ENCODE measurements around the gene SLFN14.
"Not testable (repeated sequence)": the region's sequence is repeated elsewhere in the genome, so short reads cannot be mapped to it uniquely, and the experiment has no call there.

SLFN14 gene

DNA sequence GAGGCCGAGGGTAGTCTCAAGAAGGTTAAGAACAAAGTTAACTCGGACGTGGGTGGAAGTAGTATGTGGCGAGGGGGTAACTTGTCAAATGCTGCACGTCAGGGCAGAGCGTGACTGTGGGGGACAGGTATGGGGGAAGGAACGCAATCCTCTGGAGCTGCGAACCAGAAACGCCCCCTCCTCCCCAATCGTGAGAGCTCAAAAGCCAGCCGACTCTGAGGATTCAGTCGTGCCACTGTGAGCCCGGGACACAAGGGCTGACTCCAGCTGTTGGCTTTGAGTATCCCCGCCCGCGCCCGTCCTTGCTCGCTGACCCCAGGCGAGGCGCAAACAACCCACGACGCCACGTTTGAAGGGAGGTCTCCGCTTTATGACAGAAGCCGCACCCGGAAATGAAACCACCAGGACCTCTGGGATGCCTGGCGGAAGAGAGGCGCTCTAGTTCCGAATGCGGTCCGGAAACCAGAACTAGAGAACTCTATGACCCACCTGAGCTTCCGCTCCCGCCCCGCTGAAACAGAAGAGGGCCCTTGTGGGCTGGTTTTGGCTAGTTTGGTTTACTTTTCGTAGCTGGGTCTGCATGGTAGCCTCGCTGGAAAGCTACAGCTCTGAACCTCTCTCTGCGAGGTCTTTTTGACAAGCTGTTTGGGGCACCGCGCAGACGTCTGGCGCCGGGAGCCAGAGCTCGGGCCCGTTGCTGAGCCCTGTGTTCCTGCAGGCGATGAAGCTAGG, 17.7 kb upstream of the SLFN14 start, which contains the start of gene PEX12:
PEX12 (minus strand) TSS at position 375 of the 732 bp plus-strand sequence. CDS start 550 bp downstream, outside the sequence.
- peak within 1 kb of the TSS; percentile 54 for H3K4me3 ChIP-seq (ENCODE audit: low read depth, low read length)
- TF ChIP-seq, protein P1, sequence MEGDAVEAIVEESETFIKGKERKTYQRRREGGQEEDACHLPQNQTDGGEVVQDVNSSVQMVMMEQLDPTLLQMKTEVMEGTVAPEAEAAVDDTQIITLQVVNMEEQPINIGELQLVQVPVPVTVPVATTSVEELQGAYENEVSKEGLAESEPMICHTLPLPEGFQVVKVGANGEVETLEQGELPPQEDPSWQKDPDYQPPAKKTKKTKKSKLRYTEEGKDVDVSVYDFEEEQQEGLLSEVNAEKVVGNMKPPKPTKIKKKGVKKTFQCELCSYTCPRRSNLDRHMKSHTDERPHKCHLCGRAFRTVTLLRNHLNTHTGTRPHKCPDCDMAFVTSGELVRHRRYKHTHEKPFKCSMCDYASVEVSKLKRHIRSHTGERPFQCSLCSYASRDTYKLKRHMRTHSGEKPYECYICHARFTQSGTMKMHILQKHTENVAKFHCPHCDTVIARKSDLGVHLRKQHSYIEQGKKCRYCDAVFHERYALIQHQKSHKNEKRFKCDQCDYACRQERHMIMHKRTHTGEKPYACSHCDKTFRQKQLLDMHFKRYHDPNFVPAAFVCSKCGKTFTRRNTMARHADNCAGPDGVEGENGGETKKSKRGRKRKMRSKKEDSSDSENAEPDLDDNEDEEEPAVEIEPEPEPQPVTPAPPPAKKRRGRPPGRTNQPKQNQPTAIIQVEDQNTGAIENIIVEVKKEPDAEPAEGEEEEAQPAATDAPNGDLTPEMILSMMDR (IDR thresholded peaks at IDR 0.05; ENCODE audit: borderline replicate concordance, insufficient read depth, low read depth, low read length): no peak

DNA sequence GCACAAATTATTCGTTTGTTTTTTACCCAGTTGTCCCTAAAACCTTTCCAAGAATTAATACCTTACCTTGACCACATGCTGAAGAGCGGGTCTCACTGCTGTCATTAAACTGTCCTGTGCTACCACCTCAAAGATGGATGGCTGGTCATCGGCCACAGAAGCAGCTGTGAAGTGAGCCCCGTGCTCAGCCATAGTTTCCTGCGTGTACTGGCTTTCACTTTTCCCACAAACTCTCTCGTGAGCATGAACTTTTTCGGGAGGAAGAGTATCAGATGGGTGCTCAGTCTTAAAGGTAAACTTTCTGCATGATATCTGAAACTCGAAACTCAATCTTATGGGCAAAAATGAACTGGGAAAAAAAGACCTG, 17.2 kb upstream of the SLFN14 start:
- H3K4me3 ChIP-seq (ENCODE audit: low read depth, low read length): peak overlapping the region; percentile 54
- TF ChIP-seq, protein P1 (IDR thresholded peaks at IDR 0.05; ENCODE audit: borderline replicate concordance, insufficient read depth, low read depth, low read length): no peak

DNA sequence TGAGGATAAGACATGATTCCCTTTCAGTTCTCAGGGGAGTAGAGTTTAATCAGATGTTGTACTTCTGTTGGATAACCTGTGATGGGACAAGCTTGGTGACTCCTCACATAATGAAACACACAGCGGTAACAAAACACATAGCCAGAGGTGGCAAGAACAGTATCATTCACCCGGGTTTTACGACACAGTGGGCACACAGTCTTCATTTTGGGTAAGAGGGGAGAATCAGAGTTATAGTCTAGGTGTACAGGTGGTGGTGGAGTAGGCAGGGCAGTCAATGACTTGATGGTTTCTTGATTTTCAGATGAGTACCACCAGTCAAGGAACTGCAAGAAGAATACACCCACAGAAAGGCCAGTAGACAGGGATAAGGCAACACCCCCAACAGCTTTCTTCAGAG, 15.1 kb upstream of the SLFN14 start:
- TF ChIP-seq, protein P1 (IDR thresholded peaks at IDR 0.05; ENCODE audit: borderline replicate concordance, insufficient read depth, low read depth, low read length): no peak
- no peak overlapping the region for H3K4me3 ChIP-seq (ENCODE audit: low read depth, low read length)

DNA sequence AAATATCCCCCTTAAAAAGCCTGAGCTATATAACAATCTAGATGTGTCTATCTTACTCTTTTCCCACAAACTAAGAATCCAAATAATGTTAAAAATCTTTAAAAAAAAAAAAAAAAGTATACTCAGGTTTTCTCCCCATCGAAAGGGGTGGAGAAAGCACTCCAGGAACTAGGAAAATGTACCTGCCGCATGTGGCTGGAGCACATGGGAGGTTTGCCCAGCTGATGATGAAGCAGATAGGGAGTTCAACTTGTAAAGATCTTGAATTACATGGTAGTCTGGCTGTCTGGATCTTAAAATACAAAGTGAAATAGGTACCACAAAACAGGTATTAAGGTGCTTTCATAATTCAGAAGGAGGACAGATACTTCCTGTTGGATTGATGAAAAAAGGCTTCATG, 8.8 kb upstream of the SLFN14 start:
- H3K4me3 ChIP-seq (ENCODE audit: low read depth, low read length): no peak overlapping the region
- TF ChIP-seq, protein P1 (IDR thresholded peaks at IDR 0.05; ENCODE audit: borderline replicate concordance, insufficient read depth, low read depth, low read length): no peak

DNA sequence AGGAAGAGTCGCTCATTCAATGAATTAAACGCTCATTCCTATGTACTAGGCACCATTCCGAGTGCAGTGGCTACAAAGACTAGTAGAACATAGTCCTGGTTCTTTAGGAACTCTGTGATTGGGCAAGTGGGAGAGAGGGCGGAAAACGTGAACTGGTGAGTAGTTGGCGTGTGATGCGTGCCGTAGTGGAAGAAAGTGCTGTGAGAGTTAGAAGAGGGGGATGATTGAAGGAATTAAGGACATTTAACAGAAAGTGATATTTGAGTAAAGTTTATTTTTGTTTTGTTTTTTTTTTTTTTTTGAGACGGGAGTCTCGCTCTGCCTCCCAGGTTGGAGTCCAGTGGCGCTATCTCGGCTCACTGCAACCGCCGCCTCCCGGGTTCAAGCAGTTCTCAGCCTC, 7.9 kb upstream of the SLFN14 start:
- H3K4me3 ChIP-seq (ENCODE audit: low read depth, low read length): peak overlapping the region; percentile 81

DNA sequence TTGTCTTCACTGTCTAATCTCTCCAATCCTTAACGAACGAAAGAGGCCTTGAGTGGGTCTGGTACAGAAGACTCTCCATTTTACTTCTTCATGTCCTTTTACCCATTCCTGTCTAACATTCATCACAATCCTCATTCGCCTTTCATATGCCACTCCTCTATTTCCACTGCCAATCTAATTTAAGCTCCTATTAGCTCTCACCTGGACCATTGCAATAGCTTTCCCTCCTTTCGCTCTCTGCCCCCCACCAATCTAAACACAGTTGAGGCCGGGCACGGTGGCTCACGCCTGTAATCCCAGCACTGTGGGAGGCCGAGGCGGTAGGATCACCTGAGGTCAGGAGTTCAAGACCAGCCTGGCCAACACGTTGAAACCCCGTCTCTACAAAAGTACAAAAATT, 6.3 kb upstream of the SLFN14 start:
- TF ChIP-seq, protein P1 (IDR thresholded peaks at IDR 0.05; ENCODE audit: borderline replicate concordance, insufficient read depth, low read depth, low read length): no peak
- H3K4me3 ChIP-seq (ENCODE audit: low read depth, low read length): no peak overlapping the region

More for the DNA sequence above, 7.9 kb upstream of the SLFN14 start:
- TF ChIP-seq, protein P1 (IDR thresholded peaks at IDR 0.05; ENCODE audit: borderline replicate concordance, insufficient read depth, low read depth, low read length): no peak

DNA sequence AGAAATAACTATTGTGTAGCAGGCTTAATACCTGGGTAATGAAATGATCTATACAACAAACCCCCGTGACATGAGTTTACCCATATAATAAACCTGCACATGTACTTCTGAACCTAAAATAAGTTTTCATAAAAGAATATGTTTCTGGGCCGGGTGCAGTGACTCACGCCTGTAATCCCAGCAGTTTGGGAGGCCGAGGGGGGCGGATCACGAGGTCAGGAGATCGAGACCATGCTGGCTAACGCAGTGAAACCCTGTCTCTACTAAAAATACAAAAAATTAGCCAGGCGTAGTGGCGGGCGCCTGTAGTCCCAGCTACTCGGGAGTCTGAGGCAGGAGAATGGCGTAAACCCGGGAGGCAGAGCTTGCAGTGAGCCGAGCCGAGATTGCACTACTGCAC, 2.6 kb upstream of the SLFN14 start:
- not testable (repeated sequence) for H3K4me3 ChIP-seq (ENCODE audit: low read depth, low read length)

Measured in GM12875 (cell line).